ENCODE measurements around the gene LRIG3.

LRIG3 gene

DNA sequence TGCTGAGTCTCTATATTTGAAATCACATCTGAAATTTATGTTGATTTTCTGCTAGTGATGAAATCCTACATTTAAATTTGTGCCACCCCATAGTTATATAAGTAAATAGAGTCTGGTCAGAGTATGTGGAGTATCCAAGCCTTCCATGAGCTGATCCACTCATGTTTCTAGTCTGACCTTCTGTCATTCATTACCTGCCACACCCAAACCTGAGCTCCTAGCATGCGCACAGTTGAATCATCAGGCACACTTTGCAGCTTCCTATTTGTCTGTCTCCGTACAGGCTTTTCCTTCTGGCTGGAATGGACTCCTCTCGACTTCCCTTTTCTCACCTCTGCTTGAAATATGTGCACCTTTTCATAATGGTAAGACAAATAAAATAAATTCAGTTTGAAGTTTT, 45.3 kb upstream of the LRIG3 start:
- no peak for DNase-seq

DNA sequence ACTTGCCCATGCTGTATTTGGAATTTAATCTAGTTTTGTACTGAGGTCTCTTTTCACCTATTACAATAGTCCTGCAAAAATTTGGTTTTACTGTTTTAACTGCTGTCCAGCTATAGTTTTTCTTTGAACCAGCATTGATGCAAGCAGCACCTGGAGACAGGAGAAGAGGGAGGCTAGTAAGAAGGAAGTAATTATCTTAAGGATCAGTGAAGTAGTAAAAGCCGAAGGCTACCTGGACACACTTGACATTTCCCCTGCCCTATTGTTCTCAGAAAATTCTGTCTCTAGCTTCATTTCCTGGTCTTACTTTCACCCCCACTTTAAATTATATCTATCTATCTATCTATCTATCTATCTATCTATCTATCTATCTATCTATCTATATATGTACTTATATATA, 43.5 kb upstream of the LRIG3 start:
- H3K27me3 ChIP-seq, result no peaks in the 10 kb centered on the region
- H3K27ac ChIP-seq, result no peak overlapping the region
- H3K36me3 ChIP-seq, result no peaks in the 10 kb centered on the region
- H3K9me3 ChIP-seq, result no peaks in the 10 kb centered on the region
- no peak for DNase-seq
- TF ChIP-seq, protein P1, sequence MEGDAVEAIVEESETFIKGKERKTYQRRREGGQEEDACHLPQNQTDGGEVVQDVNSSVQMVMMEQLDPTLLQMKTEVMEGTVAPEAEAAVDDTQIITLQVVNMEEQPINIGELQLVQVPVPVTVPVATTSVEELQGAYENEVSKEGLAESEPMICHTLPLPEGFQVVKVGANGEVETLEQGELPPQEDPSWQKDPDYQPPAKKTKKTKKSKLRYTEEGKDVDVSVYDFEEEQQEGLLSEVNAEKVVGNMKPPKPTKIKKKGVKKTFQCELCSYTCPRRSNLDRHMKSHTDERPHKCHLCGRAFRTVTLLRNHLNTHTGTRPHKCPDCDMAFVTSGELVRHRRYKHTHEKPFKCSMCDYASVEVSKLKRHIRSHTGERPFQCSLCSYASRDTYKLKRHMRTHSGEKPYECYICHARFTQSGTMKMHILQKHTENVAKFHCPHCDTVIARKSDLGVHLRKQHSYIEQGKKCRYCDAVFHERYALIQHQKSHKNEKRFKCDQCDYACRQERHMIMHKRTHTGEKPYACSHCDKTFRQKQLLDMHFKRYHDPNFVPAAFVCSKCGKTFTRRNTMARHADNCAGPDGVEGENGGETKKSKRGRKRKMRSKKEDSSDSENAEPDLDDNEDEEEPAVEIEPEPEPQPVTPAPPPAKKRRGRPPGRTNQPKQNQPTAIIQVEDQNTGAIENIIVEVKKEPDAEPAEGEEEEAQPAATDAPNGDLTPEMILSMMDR (IDR thresholded peaks at IDR 0.05), result no peak
- intact Hi-C loops (cut with DNase I; ENCODE audit: low total_unique reads), result no loop called here
- H3K4me1 ChIP-seq, result peaks cover 0 to 7% (median 0%) of the 10 kb centered on the region in 4 donors
- no peak overlapping the region for H3K4me3 ChIP-seq

More for the DNA sequence above, 45.3 kb upstream of the LRIG3 start:
- Histone ChIP-seq H3K27me3 (no peaks in the 10 kb centered on the region), H3K4me1 (peaks cover 0 to 7% (median 0%) of the 10 kb centered on the region in 4 donors), H3K36me3 (no peaks in the 10 kb centered on the region), H3K9me3 (no peaks in the 10 kb centered on the region), H3K27ac (no peak overlapping the region), H3K4me3 (no peak overlapping the region)
- intact Hi-C loops (cut with DNase I; ENCODE audit: low total_unique reads), result no loop called here
- TF ChIP-seq, protein P1 (IDR thresholded peaks at IDR 0.05), result no peak

DNA sequence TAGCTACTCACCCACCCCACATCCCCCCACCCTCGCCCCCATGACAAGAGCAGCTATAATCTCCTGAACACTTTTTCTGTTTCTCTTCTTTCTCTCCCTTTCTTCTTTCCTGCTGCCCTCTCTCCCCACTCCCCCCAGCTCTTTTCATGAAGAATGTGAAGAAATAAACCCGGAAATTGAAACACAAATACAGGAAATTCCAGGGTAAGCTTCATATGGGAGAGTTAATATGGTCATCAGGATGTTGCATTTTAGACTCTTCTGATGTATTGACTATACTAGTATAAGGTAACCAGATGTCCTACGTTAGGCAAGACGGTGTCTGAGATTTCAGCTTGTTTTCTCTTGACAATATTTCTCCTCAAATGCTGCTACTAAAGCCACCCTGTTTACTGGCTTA, 41.6 kb upstream of the LRIG3 start:
- no peaks in the 10 kb centered on the region for H3K27me3 ChIP-seq
- H3K9me3 ChIP-seq, result no peaks in the 10 kb centered on the region
- intact Hi-C loops (cut with DNase I; ENCODE audit: low total_unique reads), result no loop called here
- H3K27ac ChIP-seq, result no peak overlapping the region
- no peak overlapping the region for H3K4me3 ChIP-seq
- no peak for DNase-seq
- TF ChIP-seq, protein P1 (IDR thresholded peaks at IDR 0.05), result no peak
- no peaks in the 10 kb centered on the region for H3K36me3 ChIP-seq
- no peaks in the 10 kb centered on the region for H3K4me1 ChIP-seq

DNA sequence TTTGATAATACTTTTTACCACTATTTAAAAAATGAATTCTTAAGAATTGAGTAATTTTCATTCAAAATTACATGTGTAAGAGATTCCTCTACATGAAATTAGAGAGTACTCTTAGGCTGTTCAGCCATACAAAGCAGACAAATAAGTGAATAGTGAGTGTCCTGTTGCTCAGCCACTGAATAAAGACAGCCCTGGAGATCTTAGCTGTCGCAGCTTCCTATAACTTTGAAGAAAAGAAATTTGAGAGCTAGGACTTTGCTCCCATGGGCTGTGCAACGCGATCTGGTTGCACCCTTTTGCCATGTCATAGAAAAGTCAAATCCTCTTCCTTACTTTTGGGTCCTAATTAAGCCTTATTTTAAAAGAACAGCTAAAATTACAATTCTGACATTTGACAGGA, 40.9 kb upstream of the LRIG3 start:
- no peaks in the 10 kb centered on the region for H3K27me3 ChIP-seq
- no peaks in the 10 kb centered on the region for H3K9me3 ChIP-seq
- H3K4me1 ChIP-seq, result no peaks in the 10 kb centered on the region
- no peak for DNase-seq
- H3K36me3 ChIP-seq, result no peaks in the 10 kb centered on the region
- H3K27ac ChIP-seq, result no peak overlapping the region
- H3K4me3 ChIP-seq, result no peak overlapping the region
- intact Hi-C loops (cut with DNase I; ENCODE audit: low total_unique reads), result no loop called here
- TF ChIP-seq, protein P1 (IDR thresholded peaks at IDR 0.05), result no peak

DNA sequence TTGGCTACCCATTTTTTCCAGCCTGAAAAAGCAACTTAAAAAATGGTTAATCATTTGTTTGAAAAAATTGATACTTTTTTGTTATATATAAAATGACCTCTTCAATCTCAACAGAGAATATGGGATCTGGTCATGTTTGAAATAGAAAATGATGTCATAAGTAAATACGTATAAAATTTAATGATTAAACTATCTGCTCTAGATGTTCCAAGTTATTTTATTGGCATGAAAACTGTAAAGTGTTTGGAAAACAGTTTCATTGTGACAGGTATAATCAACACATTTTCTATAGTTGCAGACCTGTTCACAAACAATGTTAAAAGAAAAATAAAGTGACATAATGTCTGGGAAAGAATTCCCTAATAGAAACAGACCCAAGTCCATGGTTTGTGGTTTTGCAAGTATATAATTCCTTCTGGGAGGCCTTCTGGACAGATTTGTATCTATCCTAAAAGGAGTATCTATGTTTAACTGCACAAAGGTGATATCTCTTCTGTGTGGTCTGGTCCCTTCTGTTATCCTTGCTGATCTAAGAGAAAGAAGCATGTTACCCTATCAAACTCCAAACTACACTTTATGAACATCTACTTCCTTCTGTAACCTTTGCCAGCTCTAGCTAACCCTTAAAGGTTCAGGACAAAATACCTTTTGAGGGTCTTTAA, 39.5 kb upstream of the LRIG3 start:
- Histone ChIP-seq H3K4me3 (no peak overlapping the region), H3K4me1 (no peaks in the 10 kb centered on the region), H3K36me3 (no peaks in the 10 kb centered on the region), H3K27me3 (no peaks in the 10 kb centered on the region), H3K27ac (no peak overlapping the region), H3K9me3 (no peaks in the 10 kb centered on the region)
- TF ChIP-seq, protein P1 (IDR thresholded peaks at IDR 0.05), result no peak
- intact Hi-C loops (cut with DNase I; ENCODE audit: low total_unique reads), result no loop called here
- no peak for DNase-seq

DNA sequence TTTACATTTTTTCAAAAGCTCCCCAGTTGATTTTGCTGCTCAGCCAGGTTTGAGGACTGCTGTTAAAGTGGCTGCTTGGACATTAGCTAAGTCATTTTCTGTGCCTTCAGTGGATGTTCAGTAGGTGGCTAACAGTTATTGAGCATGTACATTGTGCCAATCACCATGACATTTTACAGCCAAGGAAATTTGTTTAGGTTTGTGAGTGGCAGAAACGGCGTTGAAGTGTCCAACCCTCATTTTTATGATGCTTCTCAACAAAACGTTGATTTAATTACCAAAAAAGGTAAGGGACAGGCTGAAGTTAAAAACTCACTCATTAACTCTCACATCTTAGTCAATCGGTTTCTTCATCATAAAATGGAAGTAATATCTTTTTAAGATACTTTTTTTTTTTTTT, 37.0 kb upstream of the LRIG3 start:
- Histone ChIP-seq H3K27me3 (no peaks in the 10 kb centered on the region), H3K36me3 (no peaks in the 10 kb centered on the region), H3K4me1 (peaks cover 0 to 3% (median 0%) of the 10 kb centered on the region in 4 donors), H3K4me3 (no peak overlapping the region), H3K27ac (no peak overlapping the region), H3K9me3 (no peaks in the 10 kb centered on the region)
- DNase-seq, result no peak
- intact Hi-C loops (cut with DNase I; ENCODE audit: low total_unique reads), result no loop called here
- TF ChIP-seq, protein P1 (IDR thresholded peaks at IDR 0.05), result no peak
